ENCODE results near the gene ACSM3.
"Not testable (repeated sequence)": the region's sequence is repeated elsewhere in the genome, so short reads cannot be mapped to it uniquely, and the experiment has no call there.

ACSM3 gene

DNA sequence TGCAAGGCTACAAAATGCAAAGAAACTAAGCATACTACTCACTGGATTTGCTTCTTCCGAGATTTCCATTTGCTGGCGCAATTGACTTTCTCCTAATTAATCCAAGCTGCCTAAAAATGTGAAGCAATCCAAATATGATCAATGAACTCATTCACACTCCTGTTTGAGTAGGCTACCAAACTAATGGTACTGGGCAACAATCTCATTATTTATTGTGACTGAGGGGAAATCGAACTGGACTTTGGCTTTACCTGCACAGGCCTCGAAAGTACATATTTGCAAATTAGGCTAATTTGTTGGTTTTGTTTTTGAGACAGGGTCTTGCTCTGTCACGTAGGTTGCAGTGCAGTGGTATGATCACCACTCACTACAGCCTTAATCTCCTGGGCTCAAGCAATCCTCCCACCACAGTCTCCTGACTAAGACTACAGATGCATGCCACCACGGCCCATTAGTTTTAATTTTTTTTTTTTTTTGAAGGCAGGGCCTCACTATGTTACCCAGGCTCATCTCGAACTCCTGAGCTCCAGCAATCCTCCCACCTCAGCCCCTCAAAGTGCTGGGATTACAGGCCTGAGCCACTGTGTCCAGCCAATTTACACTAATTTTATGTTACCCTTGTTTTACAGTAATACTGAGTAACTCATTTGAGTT is 39.9 kb downstream of the ACSM3 start:
- DNase-seq (ENCODE audit: low read depth, low spot score) = no peak

DNA sequence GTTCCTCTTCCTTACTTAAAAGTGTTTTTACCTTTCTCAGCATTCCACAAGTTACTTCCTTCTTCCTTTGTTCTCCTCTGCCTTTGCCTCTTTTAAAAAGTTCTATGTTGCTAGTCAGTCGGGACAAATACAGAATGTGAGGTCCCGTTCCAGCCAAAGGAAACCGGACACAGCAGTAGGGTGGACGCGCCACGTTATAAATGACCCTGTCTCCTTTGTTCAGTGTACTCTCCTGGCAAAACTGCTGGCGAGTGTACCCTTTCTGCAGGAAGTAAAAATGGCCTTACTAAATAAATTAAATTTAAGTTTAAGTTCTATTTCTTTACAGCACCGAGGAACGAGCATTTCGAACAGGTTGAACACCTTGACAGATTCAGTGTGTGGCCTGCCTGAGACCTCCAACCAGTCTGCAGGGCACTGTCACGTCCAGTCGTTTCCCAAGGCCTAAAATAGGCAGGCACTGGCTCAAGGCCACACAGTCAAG is 41.9 kb downstream of the ACSM3 start:
- not testable (repeated sequence) for DNase-seq (ENCODE audit: low read depth, low spot score)

DNA sequence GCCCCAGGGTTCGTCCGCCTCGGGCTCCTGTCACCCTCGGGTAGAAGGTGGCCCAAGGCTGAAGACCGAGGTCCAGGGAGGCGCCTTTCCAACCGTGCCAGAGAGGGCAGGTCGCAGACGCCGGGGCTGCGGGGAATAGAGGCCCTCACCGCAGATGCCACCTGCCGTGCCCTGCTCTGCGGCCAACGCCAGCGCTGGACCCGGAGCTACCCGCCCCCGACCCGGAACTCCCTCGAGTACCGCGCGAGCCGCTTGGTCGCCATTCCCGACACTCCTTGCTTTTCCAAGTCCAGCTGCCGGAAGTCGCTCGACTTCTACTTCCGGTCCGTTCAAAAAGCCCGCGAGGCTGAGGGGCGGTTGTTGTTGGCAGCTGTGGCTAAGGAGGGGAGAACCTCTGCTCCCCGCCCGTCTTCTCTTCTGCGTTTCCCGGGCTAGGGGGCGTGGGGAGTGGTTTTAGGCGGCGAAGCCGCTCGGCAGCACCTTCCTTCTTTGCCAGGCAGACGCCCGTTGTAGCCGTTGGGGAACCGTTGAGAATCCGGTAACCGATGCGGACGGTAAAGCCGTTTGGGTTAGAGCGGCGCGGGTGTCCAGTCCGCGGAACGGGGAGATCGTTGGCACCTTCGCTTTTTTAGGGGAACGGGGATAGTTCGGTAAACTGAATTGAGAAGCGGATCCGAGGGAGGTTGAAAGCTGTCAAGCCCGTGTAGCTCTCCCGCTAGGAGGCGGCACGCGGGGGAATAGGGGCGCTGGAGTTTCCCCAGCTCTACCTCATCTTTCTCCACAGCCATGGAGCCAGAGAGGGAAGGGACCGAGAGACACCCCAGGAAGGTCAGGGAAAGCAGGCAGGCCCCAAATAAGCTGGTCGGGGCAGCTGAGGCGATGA is 42.6 kb downstream of the ACSM3 start, which contains the start of the genes ERI2 and REXO5:
TSS of gene ERI2 (minus strand) at position 305 of the 883 bp plus-strand sequence. CDS start at position 263, 42 bp downstream.
TSS of gene REXO5 (plus strand) at position 360 of the 883 bp plus-strand sequence. CDS start at position 787, 427 bp downstream.
- DNase-seq (ENCODE audit: low read depth, low spot score) = peak; percentile 77

DNA sequence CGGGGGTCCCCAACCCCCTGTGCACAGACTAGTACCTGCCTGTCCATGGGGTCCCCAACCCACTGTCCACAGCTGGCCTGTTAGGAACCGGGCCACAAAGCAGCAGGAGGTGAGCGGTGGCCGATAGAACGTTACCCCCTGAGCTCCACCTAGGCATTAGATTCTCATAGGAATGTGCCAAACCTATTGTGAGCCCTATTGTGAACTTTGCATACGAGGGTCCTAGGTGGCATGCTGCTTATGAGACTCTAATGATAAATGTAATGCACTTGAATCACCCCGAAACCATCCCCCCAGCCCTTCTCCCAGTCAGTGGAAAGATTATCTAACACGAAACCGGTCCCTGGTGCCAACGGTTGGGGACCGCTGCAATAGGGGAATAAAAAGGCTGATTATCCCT is 44.0 kb downstream of the ACSM3 start:
- no peak for DNase-seq (ENCODE audit: low read depth, low spot score)

DNA sequence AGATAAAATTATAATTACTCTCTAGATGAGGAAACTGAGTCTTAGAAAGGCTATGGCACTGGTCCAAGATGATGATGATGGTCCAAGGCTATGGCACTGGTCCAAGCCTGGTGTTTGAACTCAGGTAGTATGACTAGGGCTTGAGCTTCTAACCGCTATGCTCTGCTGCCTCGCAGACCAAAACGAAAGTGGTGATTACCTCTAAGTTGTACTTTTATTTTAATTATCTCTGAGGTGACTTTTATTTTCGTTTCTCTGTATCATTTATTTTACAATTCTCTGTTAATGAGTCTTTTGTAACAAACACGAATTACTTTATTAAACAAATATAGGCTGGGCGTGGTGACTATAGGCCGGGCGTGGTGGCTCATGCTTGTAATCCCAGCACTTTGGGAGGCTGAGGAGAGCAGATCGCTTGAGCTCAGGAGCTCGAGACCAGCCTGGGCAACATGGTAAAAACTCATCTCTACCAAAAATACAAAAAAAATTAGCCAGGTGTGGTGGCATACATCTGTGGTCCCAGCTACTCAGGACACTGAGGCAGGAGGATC is 48.1 kb downstream of the ACSM3 start:
- no peak for DNase-seq (ENCODE audit: low read depth, low spot score)

GRCh38 chr16:20812510-20812909 is 48.7 kb downstream of the ACSM3 start:
- no peak for DNase-seq (ENCODE audit: low read depth, low spot score)

GRCh38 chr16:20814784-20815183 is 51.0 kb downstream of the ACSM3 start:
- no peak for DNase-seq (ENCODE audit: low read depth, low spot score)

- no peak for DNase-seq (ENCODE audit: low read depth, low spot score)
These were observed 55.2 kb downstream of the ACSM3 start for GRCh38 chr16:20818929-20819585.

DNA sequence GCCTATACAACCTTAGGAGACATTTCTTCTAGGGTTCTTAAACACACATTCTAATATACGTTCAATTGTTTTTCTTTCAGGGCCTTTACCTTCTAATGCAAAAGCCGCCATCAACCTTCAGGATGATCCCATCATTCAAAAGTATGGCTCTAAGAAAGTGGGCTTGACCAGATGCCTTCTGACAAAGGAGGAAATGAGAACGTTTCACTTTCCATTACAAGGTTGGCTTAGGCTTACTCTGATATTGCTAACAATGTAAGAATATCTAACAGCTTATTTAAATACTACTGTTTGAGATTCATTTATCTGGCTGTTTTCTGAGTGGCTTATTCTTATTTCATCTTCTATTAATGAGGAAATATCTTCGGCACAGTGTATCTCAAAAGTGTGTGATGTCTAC is 57.9 kb downstream of the ACSM3 start:
- no peak for DNase-seq (ENCODE audit: low read depth, low spot score)

GRCh38 chr16:20822521-20823325 is 58.9 kb downstream of the ACSM3 start:
- no peak for DNase-seq (ENCODE audit: low read depth, low spot score)

DNA sequence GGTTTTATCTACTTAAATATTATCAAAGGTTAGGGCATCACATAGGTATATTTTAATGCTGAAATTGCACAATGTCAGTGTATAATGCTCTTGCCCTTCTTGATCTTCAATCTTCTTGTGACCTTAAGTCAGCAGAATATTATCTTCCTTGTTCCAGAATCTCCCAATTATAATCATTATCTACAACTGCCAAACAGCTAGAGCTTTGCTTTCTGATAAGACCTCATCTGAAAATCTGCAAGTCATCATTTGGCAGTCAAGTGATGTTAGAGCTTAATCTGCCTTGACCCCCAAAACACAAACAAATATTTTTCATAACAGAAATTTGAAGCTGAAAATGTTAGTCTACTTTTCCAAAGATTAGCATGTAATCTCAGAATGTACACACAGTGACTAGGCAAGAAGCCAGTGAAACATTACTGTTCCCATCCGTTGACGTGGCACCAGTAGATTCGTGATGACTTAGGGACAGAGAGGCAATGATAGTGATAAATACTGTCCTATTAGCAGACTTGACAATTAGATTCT is 62.3 kb downstream of the ACSM3 start:
- no peak for DNase-seq (ENCODE audit: low read depth, low spot score)

- DNase-seq (ENCODE audit: low read depth, low spot score) = no peak
These were observed 65.7 kb downstream of the ACSM3 start for GRCh38 chr16:20829536-20829935.

- DNase-seq (ENCODE audit: low read depth, low spot score) = no peak
These were observed 66.6 kb downstream of the ACSM3 start for GRCh38 chr16:20830372-20830771.

DNA sequence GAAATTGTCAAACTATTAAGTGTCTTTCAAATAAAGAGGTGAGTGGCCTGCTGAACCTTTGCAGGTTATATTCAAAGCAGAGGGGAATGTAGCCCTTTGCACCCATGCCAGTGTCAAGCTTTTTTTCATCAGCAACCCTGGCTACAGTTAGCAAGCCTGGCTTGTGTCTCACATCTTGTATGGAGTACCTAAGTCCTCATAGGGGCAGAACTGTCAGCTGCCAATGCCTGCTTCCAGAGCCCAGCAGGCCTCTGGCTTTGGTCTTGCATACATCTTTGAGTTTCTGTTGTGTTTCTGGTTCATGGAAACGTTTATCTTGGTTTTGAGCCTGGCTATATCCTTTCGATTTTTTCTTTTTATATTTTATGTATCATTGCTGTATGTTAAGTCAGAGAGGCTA is 69.3 kb downstream of the ACSM3 start:
- no peak for DNase-seq (ENCODE audit: low read depth, low spot score)

DNA sequence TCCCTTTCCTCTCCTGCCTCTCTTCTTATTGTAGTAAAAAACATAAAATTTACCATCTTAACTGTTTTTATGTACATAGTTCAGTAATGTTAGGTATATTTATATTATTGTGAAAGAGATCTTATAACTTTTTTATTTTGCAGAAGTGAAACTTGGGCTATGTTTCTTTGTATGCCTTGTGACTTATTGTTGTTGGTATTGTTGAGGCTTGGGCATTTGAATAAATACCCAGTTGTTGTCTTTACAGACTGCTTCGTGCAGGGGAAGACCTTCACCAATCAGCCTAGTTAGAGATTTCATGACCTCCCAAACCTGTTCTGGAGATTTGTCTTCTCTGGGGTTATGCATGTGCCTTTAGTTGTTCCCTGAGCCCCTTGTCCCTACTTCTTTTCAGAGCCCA is 74.4 kb downstream of the ACSM3 start:
- DNase-seq (ENCODE audit: low read depth, low spot score) = no peak

- no peak for DNase-seq (ENCODE audit: low read depth, low spot score)
These were observed 75.7 kb downstream of the ACSM3 start for GRCh38 chr16:20839504-20839903.

DNA sequence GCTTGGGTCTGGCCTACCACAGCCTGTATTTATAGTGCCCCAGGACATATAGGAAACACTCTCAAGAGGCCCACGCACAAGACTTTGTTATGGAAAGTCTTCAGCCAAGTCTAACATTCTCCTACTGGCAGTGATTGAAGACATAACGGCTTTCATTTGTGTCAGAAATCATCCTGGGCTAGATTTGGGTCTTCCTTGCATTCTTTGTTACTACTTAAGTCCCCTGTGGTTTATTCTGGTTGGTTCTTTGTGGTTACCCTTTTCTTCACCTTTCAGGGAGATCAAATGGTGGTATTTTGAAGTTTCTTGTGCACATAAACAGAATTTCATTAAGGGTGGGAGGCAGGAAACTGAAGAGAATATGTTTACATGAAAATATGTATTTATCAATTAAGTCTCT is 80.2 kb downstream of the ACSM3 start:
- no peak for DNase-seq (ENCODE audit: low read depth, low spot score)

GRCh38 chr16:20844588-20844987 is 80.8 kb downstream of the ACSM3 start:
- no peak for DNase-seq (ENCODE audit: low read depth, low spot score)

DNA sequence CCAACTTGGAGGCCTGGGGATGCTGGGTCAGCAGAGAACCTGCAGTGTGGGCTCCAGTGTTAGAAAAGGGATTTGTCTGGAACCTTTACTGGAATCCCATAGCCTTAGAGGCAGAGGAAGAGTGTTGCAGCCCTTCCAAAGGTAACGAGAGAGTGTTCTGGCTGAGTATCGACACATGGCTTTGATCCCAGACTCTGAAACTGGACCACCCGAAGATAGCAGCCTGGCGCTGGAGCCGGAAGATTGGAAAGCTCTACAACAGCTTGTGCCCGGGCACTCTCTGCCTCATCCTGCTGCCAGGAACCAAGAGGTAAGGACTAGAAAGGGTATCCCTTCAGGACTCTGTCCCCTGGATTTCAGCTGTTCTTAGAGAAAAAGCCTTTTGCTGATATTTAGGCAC is 82.2 kb downstream of the ACSM3 start:
- no peak for DNase-seq (ENCODE audit: low read depth, low spot score)

GRCh38 chr16:20846551-20846950 is 82.7 kb downstream of the ACSM3 start:
- DNase-seq (ENCODE audit: low read depth, low spot score) = no peak

Measured in iPS DF 19.7 (cell line).